ENCODE data around the gene ZBTB48.

DNA sequence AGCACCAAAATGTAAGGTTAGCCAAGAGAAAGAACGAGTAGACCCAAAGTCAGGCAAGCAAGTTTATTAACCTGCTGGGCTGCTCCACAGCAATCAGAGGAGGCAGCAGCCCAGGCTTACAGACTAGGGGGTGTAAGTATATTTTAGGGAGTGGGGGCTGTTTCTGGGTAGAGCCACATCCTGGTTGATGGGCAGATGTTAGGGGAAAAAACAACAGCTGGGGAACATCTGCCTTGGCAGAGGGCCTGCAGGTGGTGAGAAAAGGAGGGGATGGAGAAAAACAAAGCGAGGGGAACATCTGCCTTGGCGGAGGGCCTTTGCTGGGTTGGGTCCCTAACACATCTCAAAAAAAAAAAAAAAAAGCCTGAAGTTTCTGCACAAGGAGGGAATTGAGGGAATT, 9.7 kb upstream of the ZBTB48 start:
- TF ChIP-seq, protein P1, sequence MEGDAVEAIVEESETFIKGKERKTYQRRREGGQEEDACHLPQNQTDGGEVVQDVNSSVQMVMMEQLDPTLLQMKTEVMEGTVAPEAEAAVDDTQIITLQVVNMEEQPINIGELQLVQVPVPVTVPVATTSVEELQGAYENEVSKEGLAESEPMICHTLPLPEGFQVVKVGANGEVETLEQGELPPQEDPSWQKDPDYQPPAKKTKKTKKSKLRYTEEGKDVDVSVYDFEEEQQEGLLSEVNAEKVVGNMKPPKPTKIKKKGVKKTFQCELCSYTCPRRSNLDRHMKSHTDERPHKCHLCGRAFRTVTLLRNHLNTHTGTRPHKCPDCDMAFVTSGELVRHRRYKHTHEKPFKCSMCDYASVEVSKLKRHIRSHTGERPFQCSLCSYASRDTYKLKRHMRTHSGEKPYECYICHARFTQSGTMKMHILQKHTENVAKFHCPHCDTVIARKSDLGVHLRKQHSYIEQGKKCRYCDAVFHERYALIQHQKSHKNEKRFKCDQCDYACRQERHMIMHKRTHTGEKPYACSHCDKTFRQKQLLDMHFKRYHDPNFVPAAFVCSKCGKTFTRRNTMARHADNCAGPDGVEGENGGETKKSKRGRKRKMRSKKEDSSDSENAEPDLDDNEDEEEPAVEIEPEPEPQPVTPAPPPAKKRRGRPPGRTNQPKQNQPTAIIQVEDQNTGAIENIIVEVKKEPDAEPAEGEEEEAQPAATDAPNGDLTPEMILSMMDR (IDR thresholded peaks at IDR 0.05): no peak
- TF ChIP-seq POLR2A (IDR thresholded peaks at IDR 0.05): no peak

All from adrenal gland (tissue), 5 donors.